Lower leg skin (tissue), 3 donors: ENCODE results near the gene FABP2.

Experiments
- CTCF ChIP-seq, 3 donors: fragments of 450-650 bp; IDR thresholded peaks; one replicate each; pipeline ENCODE4 v1.5.1; 2016; ENCODE audit warnings: antibody characterized with exemption in 3 of 3, mild to moderate bottlenecking in 3 of 3, moderate library complexity in 2 of 3
- POLR2A ChIP-seq, 2 donors: fragments of 450-650 bp; IDR thresholded peaks; one replicate each; pipeline ENCODE4 v1.6.1; 2016 to 2017; ENCODE audit warnings: antibody characterized with exemption in 2 of 2, mild to moderate bottlenecking in 1 of 2, moderate library complexity in 1 of 2

- TF ChIP-seq POLR2A (IDR thresholded peaks at IDR 0.05): no peak
- no peak for TF ChIP-seq CTCF (IDR thresholded peaks at IDR 0.05)
Observed at GRCh38 chr4:119271361-119272085, 50.4 kb downstream of the FABP2 start.
